Neural progenitor cell (in vitro differentiated cells): ENCODE data around the gene PDZD4. TPM values are rescaled to one million over a fixed set of nuclear protein-coding genes. Genes with fewer than 3 reads are reported as not detected.

Source experiments
- DNase-seq: peaks from one replicate; pipeline ENCODE4 v3.0.0-alpha.2; 2016; ENCODE audit warnings: low spot score
- H2AFZ ChIP-seq: fragments of 200-600 bp; sonication (generic); replicated peaks from 2 replicates; pipeline ENCODE4 v1.6.1; 2016; ENCODE audit warnings: antibody characterized with exemption
- H3F3A ChIP-seq: fragments of 200-600 bp; sonication (generic); 2 replicates; pipeline ENCODE4 v1.6.1; 2016; ENCODE audit warnings: antibody characterized with exemption, low read depth
- H3K27ac ChIP-seq: fragments of 200-600 bp; sonication (generic); 2 replicates; pipeline ENCODE4 v1.5.1; 2016; ENCODE audit warnings: mild to moderate bottlenecking
- H3K27me3 ChIP-seq: fragments of 200-600 bp; sonication (generic); 2 replicates; pipeline ENCODE4 v1.6.1; 2016; ENCODE audit warnings: mild to moderate bottlenecking, moderate library complexity
- H3K36me3 ChIP-seq: fragments of 200-600 bp; sonication (generic); 2 replicates; pipeline ENCODE4 v1.5.1; 2016
- H3K4me1 ChIP-seq: fragments of 200-600 bp; sonication (generic); 2 replicates; pipeline ENCODE4 v1.6.1; 2016; ENCODE audit warnings: mixed run types
- H3K4me2 ChIP-seq: fragments of 200-600 bp; sonication (generic); 2 replicates; pipeline ENCODE4 v1.6.1; 2016
- H3K4me3 ChIP-seq: fragments of 200-600 bp; sonication (generic); 2 replicates; pipeline ENCODE4 v1.5.1; 2016
- H3K79me2 ChIP-seq: fragments of 200-600 bp; sonication (generic); 2 replicates; pipeline ENCODE4 v1.6.1; 2016; ENCODE audit warnings: low read depth
- H3K9ac ChIP-seq: fragments of 200-600 bp; sonication (generic); 2 replicates; pipeline ENCODE4 v1.6.1; 2016
- H3K9me3 ChIP-seq: fragments of 200-600 bp; sonication (generic); 2 replicates; pipeline ENCODE4 v1.5.1; 2016; ENCODE audit warnings: low read depth
- H4K20me1 ChIP-seq: fragments of 200-600 bp; sonication (generic); 2 replicates; pipeline ENCODE4 v1.6.1; 2016; ENCODE audit warnings: low read depth
- H3K27ac Mint-ChIP-seq: 3 replicates; pipeline ENCODE4 v1.8.0; 2021; ENCODE audit warnings: mixed read lengths
- H3K27me3 Mint-ChIP-seq: 2 replicates; pipeline ENCODE4 v1.8.0; 2022; ENCODE audit warnings: low read depth, mild to moderate bottlenecking, inconsistent platforms, moderate library complexity, mixed read lengths; ENCODE audit not compliant: insufficient read depth
- H3K36me3 Mint-ChIP-seq: 3 replicates; pipeline ENCODE4 v1.8.0; 2021; ENCODE audit warnings: mixed read lengths
- H3K4me1 Mint-ChIP-seq: 3 replicates; pipeline ENCODE4 v1.8.0; 2021; ENCODE audit warnings: mixed read lengths
- H3K4me3 Mint-ChIP-seq: 3 replicates; pipeline ENCODE4 v1.8.0; 2021; ENCODE audit warnings: mild to moderate bottlenecking, moderate library complexity, mixed read lengths
- H3K9me3 Mint-ChIP-seq: 3 replicates; pipeline ENCODE4 v1.8.0; 2020; ENCODE audit warnings: mixed read lengths
- CTCF ChIP-seq: fragments of 200-600 bp; sonication (generic); IDR thresholded peaks from 2 replicates; pipeline ENCODE4 v1.5.1; 2017; ENCODE audit warnings: antibody characterized with exemption, mild to moderate bottlenecking
- EZH2 ChIP-seq: fragments of 200-600 bp; sonication (generic); IDR thresholded peaks from 2 replicates; pipeline ENCODE4 v1.6.1; 2017; ENCODE audit warnings: antibody characterized with exemption, mild to moderate bottlenecking, moderate library complexity
- EZH2phosphoT487 ChIP-seq: fragments of 200-600 bp; sonication (generic); IDR thresholded peaks from 2 replicates; pipeline ENCODE4 v1.6.1; 2017; ENCODE audit warnings: antibody characterized with exemption
- total RNA-seq: library from RNA; depleted of rRNA; stranded (reverse); fragments of >200 nt; gene quantifications from 2 replicates; pipeline ENCODE4 v1.2.3, GENCODE V29; 2015; ENCODE audit warnings: low replicate concordance

The PDZD4 gene
- total RNA-seq, 1 donor from 2014 or later = 1.9 TPM

- H3K79me2 ChIP-seq = no peaks in the 10 kb centered on the region
- Mint-ChIP-seq H3K4me1 (peaks cover 12% of the 10 kb centered on the region), H3K36me3 (no peaks in the 10 kb centered on the region), H3K4me3 (peak overlapping the region; percentile 33), H3K27ac (no peak overlapping the region), H3K27me3 (no peaks in the 10 kb centered on the region), H3K9me3 (peaks cover 20% of the 10 kb centered on the region)
- DNase-seq = no peak
- H3K27me3 ChIP-seq = no peaks in the 10 kb centered on the region
- no peak overlapping the region for H3K4me2 ChIP-seq
- no peaks in the 10 kb centered on the region for H3K4me1 ChIP-seq
- H3K4me3 ChIP-seq = no peak overlapping the region
- H4K20me1 ChIP-seq = no peaks in the 10 kb centered on the region
- H3K9ac ChIP-seq = no peak overlapping the region
- no peaks in the 10 kb centered on the region for H3F3A ChIP-seq
- H3K9me3 ChIP-seq = no peaks in the 10 kb centered on the region
- TF ChIP-seq EZH2 (no peak), CTCF (no peak), EZH2phosphoT487 (no peak)
- H3K36me3 ChIP-seq = no peaks in the 10 kb centered on the region
- H2AFZ ChIP-seq = no peak overlapping the region
- H3K27ac ChIP-seq = no peak overlapping the region
Measured at GRCh38 chrX:153763298-153763932, 66.9 kb downstream of the PDZD4 start.

- Histone ChIP-seq H2AFZ (no peak overlapping the region), H3K4me2 (no peak overlapping the region), H3K9ac (no peak overlapping the region), H3K4me3 (no peak overlapping the region), H3K4me1 (no peaks in the 10 kb centered on the region), H4K20me1 (no peaks in the 10 kb centered on the region), H3F3A (no peaks in the 10 kb centered on the region), H3K36me3 (no peaks in the 10 kb centered on the region), H3K27ac (no peak overlapping the region), H3K9me3 (no peaks in the 10 kb centered on the region), H3K27me3 (no peaks in the 10 kb centered on the region), H3K79me2 (no peaks in the 10 kb centered on the region)
- DNase-seq = no peak
- peaks cover 23% of the 10 kb centered on the region for H3K9me3 Mint-ChIP-seq
- no peaks in the 10 kb centered on the region for H3K27me3 Mint-ChIP-seq
- peaks cover 12% of the 10 kb centered on the region for H3K4me1 Mint-ChIP-seq
- H3K36me3 Mint-ChIP-seq = no peaks in the 10 kb centered on the region
- TF ChIP-seq EZH2phosphoT487 (no peak), CTCF (no peak), EZH2 (no peak)
- no peak overlapping the region for H3K4me3 Mint-ChIP-seq
- H3K27ac Mint-ChIP-seq = no peak overlapping the region
Measured at GRCh38 chrX:153762626-153763173, 67.6 kb downstream of the PDZD4 start.

- Histone ChIP-seq H3K27ac (no peak overlapping the region), H3F3A (no peaks in the 10 kb centered on the region), H3K4me3 (no peak overlapping the region), H3K36me3 (no peaks in the 10 kb centered on the region), H3K9ac (no peak overlapping the region), H3K4me2 (no peak overlapping the region), H3K27me3 (no peaks in the 10 kb centered on the region), H3K79me2 (no peaks in the 10 kb centered on the region), H3K9me3 (no peaks in the 10 kb centered on the region), H2AFZ (no peak overlapping the region), H4K20me1 (no peaks in the 10 kb centered on the region), H3K4me1 (no peaks in the 10 kb centered on the region)
- Mint-ChIP-seq H3K27ac (no peak overlapping the region), H3K36me3 (no peaks in the 10 kb centered on the region), H3K27me3 (no peaks in the 10 kb centered on the region), H3K4me1 (peaks cover 12% of the 10 kb centered on the region), H3K4me3 (peak overlapping the region; percentile 48), H3K9me3 (peaks cover 29% of the 10 kb centered on the region)
- TF ChIP-seq CTCF (no peak), EZH2phosphoT487 (no peak)
- DNase-seq = no peak
Measured at GRCh38 chrX:153761863-153762262, 68.5 kb downstream of the PDZD4 start.
